SU-DHL-6 (cell line): ENCODE measurements around the gene KLRK1.

Source experiments
- H2AFZ ChIP-seq: fragments of 200-600 bp; sonication (generic); 2 replicates; pipeline ENCODE4 v1.6.1; 2014; ENCODE audit warnings: low read depth, mild to moderate bottlenecking, moderate library complexity, mixed read lengths, antibody characterized with exemption, low read length; ENCODE audit not compliant: severe bottlenecking
- H3F3A ChIP-seq: fragments of 200-600 bp; shearing (Covaris generic); 2 replicates; pipeline ENCODE4 v1.6.0; 2016; ENCODE audit warnings: antibody characterized with exemption, mild to moderate bottlenecking; ENCODE audit not compliant: insufficient read depth
- H3K27ac ChIP-seq: fragments of 200-600 bp; sonication (generic); 2 replicates; pipeline ENCODE4 v1.5.1; 2016; ENCODE audit warnings: low read depth, mild to moderate bottlenecking, low read length, moderate library complexity, mixed read lengths
- H3K27me3 ChIP-seq: fragments of 200-600 bp; sonication (generic), shearing (Covaris generic); 2 replicates; pipeline ENCODE4 v1.6.0; 2014; ENCODE audit warnings: mild to moderate bottlenecking, low read length
- H3K36me3 ChIP-seq: fragments of 200-600 bp; sonication (generic); 2 replicates; pipeline ENCODE4 v1.6.1; 2014; ENCODE audit warnings: mild to moderate bottlenecking, low read length, mixed read lengths
- H3K4me2 ChIP-seq: fragments of 300-600, 200-600 bp; shearing (Covaris generic), sonication (generic); 2 replicates; pipeline ENCODE4 v1.6.0; 2014; ENCODE audit warnings: low read length, low read depth, mild to moderate bottlenecking; ENCODE audit not compliant: poor library complexity, severe bottlenecking
- H3K4me3 ChIP-seq: fragments of 200-600 bp; sonication (generic); 2 replicates; pipeline ENCODE4 v1.5.1; 2014; ENCODE audit warnings: antibody characterized with exemption, low read length, mild to moderate bottlenecking, mixed read lengths; ENCODE audit not compliant: insufficient read depth, poor library complexity, severe bottlenecking
- H3K79me2 ChIP-seq: fragments of 200-600 bp; sonication (generic); 2 replicates; pipeline ENCODE4 v1.6.1; 2014; ENCODE audit warnings: mild to moderate bottlenecking, low read length, moderate library complexity; ENCODE audit not compliant: insufficient read depth
- H3K9ac ChIP-seq: fragments of 200-600 bp; sonication (generic); 2 replicates; pipeline ENCODE4 v1.7.0; 2014; ENCODE audit warnings: mild to moderate bottlenecking, low read length
- H3K9me2 ChIP-seq: fragments of 200-600 bp; sonication (generic); replicated peaks from 2 replicates; pipeline ENCODE4 v1.6.1; 2014; ENCODE audit warnings: low read length; ENCODE audit not compliant: insufficient read depth
- H3K9me3 ChIP-seq: fragments of 200-600 bp; sonication (generic); 2 replicates; pipeline ENCODE4 v1.6.1; 2014; ENCODE audit warnings: low read length, mixed read lengths; ENCODE audit not compliant: insufficient read depth
- H4K20me1 ChIP-seq: fragments of 200-600 bp; sonication (generic); 2 replicates; pipeline ENCODE4 v1.6.1; 2014; ENCODE audit warnings: low read depth, mild to moderate bottlenecking, antibody characterized with exemption, low read length, moderate library complexity, mixed read lengths
- EZH2phosphoT487 ChIP-seq: fragments of 200-600 bp; sonication (generic), shearing (Covaris generic); conservative IDR thresholded peaks from 2 replicates; pipeline ENCODE4 v1.6.1; 2018; ENCODE audit warnings: mild to moderate bottlenecking, antibody characterized with exemption, low read length, moderate library complexity, mixed read lengths
- TF ChIP-seq, protein P1 (sequence below): fragments of 200-600 bp; sonication (generic); IDR thresholded peaks from one replicate; pipeline ENCODE4 v1.5.1; 2017; ENCODE audit warnings: antibody characterized with exemption, mild to moderate bottlenecking, low read length, moderate library complexity; ENCODE audit not compliant: insufficient read depth, poor library complexity, severe bottlenecking

The KLRK1 gene

GRCh38 chr12:10365696-10366405, 24.0 kb downstream of the KLRK1 start:
- no peak overlapping the region for H3K27ac ChIP-seq
- H2AFZ ChIP-seq = peak overlapping the region; percentile 83

DNA sequence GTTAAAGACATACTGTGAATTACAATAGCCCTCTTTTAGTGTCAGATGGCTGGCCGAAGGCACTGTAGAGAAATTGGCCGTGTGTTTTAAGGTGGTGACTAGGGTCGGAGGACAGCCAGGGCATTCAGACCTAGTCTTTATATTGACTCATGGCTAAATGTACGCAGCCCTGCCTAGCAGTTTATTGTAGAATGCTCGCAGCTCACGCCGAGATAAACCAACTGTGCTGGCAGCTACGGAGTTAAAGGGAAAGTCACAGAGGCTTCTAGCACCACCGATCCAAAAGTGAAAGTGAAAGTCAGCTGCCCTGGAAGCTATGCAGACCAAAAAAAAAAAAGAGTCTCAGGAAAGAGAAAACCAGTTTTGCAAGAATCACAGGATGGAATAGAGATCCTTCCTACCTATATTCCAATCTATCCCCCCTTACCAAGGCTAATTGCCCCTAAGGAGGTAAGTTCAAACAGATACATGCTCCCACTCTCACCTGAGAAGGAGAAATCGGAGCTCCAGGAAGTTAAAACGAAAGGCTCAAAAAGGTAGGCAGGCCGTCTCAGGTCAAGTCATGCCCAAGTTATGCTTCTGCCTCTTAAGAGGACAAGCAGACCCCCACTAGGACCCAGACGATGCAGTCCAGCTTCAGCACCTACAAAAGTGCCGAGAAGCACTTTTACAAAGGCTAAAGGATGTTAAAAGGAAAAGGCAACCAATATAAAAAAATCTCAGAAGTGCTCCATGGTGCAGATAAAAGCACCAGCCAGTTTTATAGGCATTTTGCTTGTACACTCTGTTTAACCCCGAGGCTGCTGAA, 24.8 kb downstream of the KLRK1 start:
- TF ChIP-seq, protein P1, sequence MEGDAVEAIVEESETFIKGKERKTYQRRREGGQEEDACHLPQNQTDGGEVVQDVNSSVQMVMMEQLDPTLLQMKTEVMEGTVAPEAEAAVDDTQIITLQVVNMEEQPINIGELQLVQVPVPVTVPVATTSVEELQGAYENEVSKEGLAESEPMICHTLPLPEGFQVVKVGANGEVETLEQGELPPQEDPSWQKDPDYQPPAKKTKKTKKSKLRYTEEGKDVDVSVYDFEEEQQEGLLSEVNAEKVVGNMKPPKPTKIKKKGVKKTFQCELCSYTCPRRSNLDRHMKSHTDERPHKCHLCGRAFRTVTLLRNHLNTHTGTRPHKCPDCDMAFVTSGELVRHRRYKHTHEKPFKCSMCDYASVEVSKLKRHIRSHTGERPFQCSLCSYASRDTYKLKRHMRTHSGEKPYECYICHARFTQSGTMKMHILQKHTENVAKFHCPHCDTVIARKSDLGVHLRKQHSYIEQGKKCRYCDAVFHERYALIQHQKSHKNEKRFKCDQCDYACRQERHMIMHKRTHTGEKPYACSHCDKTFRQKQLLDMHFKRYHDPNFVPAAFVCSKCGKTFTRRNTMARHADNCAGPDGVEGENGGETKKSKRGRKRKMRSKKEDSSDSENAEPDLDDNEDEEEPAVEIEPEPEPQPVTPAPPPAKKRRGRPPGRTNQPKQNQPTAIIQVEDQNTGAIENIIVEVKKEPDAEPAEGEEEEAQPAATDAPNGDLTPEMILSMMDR = no peak
- no peak for TF ChIP-seq EZH2phosphoT487
- H3F3A ChIP-seq = no peaks in the 10 kb centered on the region
- no peaks in the 10 kb centered on the region for H4K20me1 ChIP-seq
- H3K9ac ChIP-seq = peak overlapping the region; percentile 31; the same call in 1 of the 2 replicates
- no peaks in the 10 kb centered on the region for H3K9me3 ChIP-seq
- peak overlapping the region; percentile 83 for H2AFZ ChIP-seq
- H3K4me2 ChIP-seq = peak overlapping the region; percentile 77
- H3K9me2 ChIP-seq = no peaks in the 10 kb centered on the region
- H3K27me3 ChIP-seq = no peaks in the 10 kb centered on the region
- H3K36me3 ChIP-seq = no peaks in the 10 kb centered on the region
- H3K4me3 ChIP-seq = peak overlapping the region; percentile 50
- no peaks in the 10 kb centered on the region for H3K79me2 ChIP-seq
- H3K27ac ChIP-seq = no peak overlapping the region

More at GRCh38 chr12:10365696-10366405, 24.0 kb downstream of the KLRK1 start:
- Histone ChIP-seq H3K9ac (no peak overlapping the region), H4K20me1 (no peaks in the 10 kb centered on the region), H3K9me3 (no peaks in the 10 kb centered on the region), H3K36me3 (no peaks in the 10 kb centered on the region), H3K4me2 (peak overlapping the region; percentile 77), H3K79me2 (no peaks in the 10 kb centered on the region), H3K4me3 (peak overlapping the region; percentile 50), H3K27me3 (no peaks in the 10 kb centered on the region), H3K9me2 (no peaks in the 10 kb centered on the region), H3F3A (no peaks in the 10 kb centered on the region)
- TF ChIP-seq, protein P1 = no peak
- TF ChIP-seq EZH2phosphoT487 = no peak

GRCh38 chr12:10363914-10364814, 25.7 kb downstream of the KLRK1 start:
- Histone ChIP-seq H3K27me3 (no peaks in the 10 kb centered on the region), H3K4me3 (peak overlapping the region; percentile 50), H3K9me3 (no peaks in the 10 kb centered on the region), H3K9ac (peak overlapping the region; percentile 31; the same call in 1 of the 2 replicates), H3F3A (no peaks in the 10 kb centered on the region), H3K9me2 (no peaks in the 10 kb centered on the region), H3K36me3 (no peaks in the 10 kb centered on the region), H3K27ac (no peak overlapping the region), H3K79me2 (no peaks in the 10 kb centered on the region), H3K4me2 (peak overlapping the region; percentile 77), H4K20me1 (no peaks in the 10 kb centered on the region), H2AFZ (peak overlapping the region; percentile 83)
- TF ChIP-seq, protein P1 = no peak
- TF ChIP-seq EZH2phosphoT487 = no peak
